NOMO-1 treated with DMSO at 0.1 percent for 48 hours (cell line): ENCODE measurements around the gene MPO.
A peak's percentile ranks its signal among the peaks of the same experiment; 100 is the strongest.

Experiments used
- DNase-seq: peaks from one replicate; lab custom pipeline; 2025; ENCODE audit not compliant: unreplicated experiment; lab: John Stamatoyannopoulos, UW

The MPO gene

DNA sequence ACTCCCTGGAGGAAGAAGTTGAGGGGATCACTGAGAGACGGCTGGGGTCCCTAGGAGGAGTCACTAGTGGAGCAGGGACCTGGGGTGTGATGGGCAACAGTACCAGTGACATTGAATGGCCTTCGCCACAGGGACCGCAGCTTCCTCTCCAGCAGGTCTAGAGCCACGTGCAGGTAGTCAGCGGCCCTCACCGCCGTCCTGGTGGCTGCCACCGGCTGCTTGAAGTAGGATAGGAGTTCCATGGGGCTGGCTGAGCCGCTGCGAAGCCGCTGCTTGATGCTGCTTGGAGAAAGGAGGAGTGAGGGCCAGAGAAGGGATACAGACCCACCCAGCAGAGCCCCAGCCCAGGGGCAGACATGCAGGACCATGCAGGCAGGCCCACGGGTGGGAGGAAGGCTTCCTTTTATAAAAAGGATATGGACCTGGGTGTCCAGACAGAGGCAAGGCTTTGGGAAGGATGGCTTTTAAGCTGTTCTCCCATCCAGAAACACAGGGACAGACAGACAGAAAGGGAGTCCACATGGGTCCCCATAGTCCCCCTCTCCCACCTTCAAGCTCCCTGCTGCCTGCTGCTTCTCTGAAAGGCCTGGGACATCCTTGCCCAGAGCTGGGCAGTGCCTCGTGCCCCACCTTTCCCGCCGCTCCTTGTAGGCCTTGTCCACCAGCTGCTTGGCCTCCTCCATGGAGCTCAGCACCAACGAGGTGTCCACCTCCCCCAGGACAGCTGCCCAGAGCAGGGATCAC lies 827 bp downstream of the MPO start:
- DNase-seq, result no peak

DNA sequence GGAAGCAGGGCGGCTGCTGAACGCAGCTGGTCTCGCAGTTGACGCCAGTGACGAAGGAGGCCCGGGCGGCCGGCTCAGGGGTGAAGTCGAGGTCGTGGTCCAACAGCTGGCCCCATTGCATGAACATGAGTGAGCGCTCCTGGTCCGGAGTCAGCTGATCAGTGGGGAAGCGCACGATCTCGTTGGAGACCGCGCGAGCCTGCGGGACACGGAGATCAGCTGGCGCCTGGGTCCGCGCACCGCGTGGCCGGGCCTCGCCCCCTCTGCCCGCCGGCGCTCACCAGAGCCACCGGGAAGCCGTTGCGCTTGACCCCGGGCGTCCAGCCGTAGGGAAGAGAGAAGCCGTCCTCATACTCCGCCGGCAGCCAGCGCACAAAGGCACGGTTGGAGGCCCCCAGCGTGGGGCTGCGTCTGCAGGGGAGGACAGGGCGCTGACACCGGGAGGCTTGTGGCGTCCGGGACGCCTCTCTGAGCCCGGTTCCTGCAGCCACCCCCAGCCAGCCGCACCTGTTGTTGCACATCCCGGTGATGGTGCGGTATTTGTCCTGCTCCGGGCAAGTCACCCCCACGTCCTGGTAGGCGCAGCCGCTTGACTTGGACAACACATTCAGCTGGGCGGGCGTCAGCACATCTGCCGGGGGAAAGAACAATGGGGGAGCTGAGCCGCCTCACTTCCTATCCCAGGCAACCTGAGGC lies 1.6 kb downstream of the MPO start:
- DNase-seq, result peak; percentile 47

DNA sequence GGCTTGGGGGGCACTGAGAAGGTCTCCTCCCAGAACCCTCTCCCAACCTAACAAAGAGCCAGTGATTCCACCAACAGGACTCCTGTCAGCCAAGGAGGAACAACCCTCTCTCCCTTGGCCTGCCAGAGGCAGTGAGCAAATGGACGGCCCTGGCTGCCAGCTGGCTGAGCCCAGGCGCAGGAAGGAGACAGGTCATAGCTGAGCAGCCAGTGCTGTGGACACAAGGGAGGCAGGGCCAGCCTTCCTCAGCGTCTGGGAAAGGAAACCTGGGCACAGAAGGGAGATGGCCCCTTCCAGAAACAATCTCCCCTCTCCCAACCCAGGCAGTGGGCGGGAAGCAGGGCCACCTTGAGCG lies 2.1 kb downstream of the MPO start:
- DNase-seq, result no peak

DNA sequence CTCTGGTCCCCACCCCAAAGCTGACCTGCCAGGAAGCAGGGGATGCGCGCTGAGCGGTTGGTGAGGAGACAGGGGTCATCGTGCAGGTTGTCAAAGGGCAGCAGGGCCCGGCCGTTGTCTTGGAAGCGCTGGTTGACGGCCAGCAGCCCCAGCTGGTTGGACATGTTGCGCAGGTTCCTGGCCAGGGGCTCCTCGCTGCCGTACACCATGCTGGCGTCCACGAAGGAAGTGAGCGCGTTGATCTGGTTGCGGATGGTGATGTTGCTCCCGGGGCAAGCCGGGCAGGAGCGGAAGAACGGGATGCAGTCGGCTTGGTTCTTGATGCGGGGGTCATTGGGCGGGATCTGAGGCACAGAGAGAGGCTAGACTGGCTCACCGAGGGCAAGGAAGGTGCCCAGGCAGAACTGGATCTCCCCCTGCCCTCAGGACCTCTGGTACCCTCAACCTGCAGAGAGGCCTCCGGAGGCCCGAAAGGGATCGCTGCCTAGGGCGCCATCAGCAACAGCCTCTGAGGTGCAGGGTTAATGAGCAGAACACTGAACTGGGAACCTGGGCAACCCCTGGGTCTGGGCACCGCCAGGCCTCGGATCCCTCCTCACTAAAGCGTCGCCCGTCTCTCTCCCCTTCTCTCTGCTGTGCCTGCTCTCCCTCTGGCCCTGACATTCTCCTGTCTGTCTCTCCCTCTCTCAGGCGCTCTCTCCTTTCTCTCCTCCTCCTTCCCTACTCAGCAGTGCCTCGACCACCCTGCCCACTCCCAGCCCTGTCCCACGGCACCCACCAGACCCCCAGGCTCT lies 2.7 kb downstream of the MPO start:
- DNase-seq, result no peak

DNA sequence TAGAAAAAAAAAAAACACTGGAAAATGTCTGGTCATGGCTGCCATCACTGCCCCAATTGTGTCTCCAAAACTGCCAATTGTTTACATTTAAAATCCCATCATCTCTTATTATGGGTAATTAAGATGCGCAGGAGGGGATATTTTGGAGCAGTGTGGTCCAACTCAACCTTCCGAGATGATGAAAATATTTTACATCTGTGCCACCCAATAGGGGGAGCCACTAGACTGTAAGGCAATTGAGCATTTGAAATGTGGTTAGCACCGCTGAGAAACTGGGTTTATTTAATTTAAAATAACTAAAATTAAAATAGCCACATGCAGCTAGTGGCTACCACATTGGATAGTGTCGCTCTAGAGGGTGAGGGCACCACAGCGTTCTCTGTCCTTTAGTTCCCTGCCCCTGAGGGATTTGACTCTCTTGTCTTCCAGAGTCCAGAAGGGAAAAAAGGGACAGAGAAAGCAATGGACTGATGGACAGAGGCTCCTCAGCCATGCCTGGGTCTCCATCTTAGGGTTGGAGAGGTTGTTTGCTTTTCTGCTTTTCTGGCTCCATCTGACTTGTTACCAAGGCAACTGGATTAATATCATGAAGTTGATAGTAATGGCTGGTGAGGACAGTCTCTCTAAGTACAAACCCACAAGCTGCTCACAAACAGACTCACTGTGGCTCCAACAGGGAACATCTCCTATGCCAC lies 3.5 kb downstream of the MPO start:
- peak; percentile 70 for DNase-seq

DNA sequence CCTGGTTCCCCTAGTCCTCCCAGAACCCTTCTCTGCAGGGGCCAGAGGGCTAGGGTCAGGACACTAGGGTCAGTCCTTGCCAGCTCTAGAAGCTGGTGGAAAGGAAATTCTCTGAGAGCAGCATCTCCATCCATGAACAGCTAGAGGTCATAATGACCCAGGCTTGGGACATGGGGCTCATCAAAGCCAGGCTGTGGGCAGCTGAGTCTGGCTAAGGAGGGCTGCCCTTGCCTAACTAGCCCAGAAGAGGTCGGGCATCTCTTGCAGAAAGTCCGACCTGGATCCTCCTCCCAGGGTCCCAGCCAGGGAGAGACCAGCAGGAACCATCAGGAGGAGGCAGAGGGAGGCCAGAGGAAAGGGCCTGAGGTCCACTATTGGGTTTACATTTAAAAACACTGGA lies 4.3 kb downstream of the MPO start:
- no peak for DNase-seq

DNA sequence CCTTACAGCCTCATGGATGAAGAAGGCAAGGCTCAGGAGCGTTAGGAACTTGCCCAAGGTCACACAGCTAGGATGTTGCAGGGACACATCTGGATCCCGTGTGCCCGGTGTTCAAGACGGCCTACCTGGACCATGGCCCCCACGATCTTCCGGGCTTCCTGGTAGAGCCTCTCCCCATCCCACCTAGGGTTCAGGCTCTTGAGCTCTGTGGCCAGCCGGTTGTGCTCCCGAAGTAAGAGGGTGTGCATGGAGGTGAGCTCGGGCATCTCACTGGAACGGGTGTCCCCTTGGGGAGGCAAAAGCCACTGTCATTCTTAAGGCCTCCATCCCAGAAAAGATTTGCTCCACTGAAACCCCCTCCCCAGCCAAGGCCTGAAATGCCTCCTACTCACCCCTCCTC lies 5.3 kb downstream of the MPO start:
- DNase-seq, result no peak

DNA sequence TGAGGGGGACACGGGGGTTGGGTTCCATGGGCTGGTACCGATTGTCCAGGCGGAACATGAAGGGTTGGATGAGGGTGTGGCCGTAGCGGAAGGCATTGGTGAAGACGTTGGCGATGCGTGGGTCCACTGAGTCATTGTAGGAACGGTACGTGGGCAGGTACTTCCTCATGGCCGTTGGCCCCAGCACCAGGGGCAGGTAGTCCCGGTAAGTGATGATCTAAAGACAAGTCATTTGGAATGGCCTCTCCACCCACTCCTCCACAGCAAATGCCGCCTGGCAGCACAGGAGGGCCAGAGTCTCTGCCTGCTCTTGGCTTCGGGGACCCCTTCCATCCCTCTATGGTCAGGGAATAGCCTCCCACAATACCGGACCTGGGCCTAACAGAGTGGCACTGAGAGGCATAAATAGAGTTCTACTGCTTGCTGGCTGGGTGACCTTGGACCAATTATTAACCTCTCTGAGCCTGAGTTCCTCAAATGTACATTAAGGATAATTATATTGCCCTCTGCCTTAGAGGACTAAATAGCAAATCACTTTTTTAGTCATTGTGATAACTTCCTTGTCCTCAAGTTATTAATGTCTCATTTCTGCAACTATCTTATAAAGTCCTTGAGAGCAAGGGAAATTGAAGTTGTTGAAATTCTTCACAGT lies 7.2 kb downstream of the MPO start:
- no peak for DNase-seq

DNA sequence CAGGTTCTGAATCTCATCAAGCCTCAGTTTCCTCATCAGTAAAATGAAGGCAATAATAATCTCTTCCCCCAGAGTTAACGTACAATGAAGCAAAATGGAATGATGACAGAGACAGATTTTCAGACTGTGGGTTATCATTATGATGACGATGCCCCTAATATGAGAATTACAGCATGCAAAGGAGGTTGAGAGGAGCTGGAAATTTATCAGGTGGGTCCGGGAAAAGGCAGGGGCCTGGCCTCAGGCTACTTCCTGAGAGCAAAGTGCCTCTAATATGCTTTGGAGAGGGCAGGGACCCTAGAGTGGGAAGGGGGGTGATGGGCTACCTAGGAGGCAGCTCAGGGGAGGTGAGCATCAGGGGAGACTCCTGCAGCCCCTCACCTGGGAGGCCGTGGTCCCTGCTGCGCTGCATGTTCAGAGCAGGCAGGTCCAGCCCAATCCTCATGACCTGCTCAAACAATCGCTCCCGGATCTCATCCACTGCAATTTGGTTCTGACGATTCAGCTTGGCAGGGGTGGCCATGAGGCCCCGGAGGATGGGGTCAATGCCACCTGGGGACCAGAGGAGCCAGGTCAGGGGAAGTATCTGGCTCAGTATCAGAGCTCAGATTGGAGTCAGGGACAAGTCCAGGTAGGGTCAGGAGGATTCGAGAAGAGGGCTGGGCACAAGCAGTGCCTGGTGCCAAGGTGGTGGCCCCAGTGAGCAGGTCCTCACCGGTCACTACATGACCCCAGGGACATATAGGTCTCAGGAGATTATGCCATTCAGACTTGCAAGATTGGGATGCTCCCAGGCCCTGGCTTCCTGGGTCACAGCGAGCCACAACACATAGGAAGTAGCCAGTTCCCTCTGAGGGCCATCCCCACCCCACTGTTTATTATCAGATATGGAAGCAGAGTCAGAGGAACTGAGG lies 8.1 kb downstream of the MPO start:
- DNase-seq, result no peak

DNA sequence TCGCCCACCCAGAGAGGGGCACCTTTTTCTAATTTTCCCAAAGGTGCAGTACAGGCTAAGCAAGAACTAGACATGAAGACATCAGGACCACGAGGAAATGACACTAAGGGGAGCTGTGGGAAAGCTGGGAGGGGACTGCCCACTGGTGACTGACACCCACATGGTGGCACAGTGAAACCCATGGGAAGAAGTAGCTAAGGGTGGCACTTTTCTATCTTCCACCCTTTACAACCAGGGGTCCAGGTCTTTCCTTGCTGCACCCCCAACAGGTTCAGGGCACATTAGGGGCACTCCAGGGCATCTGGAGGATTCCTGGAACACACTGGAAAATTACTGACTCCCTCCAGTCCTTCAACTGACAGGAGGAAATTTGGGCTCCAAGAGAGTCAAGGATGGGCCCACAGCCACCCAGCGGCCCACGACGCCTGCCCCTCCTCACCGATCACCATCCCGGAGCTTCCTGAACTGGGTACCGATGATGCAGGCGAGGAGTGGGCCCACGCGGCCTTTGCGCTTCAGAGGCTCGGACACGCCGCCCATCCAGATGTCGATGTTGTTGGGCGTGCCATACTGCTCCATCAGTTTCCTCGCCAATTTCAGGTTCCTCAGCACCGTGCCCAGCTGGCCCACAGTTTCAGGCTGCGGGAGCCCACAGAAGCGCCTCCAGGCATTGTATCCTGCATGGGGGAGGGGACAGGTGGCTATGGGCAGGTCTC lies 9.4 kb downstream of the MPO start:
- no peak for DNase-seq

DNA sequence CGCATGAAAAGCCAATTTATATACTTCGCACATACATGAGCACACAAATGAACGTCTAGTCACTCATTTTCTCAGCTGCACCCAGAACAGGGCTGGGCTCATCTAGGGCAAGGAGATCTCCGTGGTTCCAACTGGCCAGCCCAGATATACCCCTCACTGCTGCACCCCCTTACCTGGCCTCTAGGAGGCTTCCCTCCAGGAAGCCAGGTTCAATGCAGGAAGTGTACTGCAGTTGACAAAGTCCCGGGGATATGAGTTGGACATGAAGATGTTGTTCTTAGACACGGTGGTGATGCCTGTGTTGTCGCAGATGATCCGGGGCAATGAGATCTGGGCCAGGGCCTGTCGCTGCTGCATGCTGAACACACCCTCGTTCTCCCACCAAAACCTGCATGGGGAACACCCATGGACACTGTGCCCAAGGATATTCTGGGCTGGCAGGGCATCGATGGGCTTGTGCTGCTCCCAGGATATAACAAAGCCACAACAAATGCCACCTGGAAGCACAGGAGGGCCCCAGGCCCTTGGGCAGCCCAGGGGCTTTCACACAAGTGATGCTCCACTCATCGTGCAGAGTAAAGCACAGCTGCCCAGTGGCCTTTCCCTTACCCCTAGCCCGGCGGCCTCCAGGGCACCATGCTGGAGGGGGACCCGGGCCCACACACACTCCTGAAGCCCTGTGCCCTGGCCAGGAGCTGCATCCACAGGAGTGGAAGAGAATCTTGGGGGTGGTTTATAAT lies 10.1 kb downstream of the MPO start:
- no peak for DNase-seq

DNA sequence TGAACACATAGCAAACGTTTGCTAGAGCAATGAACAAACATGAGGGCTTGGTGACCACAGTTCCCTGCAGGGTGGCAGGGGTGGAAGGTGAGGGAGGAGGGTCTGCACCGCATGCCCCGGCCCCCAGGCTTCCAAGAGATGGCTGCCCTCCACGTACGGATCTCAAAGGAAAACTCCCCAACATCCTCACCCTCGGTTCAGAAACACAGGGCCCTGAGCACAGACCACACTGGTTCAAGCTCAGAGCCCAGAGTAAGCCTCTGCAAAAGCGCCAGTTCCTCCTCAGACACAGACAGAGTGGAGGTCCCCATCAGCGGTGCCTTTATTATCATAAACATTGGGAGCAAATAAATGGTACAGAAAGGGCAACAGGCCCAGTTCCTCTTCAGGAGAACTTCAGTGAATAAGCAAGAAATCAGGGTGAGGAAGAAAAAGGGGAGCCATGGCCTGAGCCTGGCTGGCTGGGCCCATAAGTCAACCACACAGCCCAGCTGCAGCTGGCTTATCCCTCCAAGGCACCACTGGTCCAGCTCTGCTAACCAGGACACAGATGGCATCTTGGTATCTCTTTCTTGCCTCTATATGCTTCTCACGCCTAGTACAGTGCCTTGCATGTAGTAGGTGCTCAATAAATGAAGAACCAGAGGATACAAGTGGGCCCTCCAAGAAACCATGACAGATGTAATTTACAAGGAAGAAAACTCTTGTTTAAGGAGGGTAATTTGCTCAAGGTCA lies 11.0 kb downstream of the MPO start:
- no peak for DNase-seq

DNA sequence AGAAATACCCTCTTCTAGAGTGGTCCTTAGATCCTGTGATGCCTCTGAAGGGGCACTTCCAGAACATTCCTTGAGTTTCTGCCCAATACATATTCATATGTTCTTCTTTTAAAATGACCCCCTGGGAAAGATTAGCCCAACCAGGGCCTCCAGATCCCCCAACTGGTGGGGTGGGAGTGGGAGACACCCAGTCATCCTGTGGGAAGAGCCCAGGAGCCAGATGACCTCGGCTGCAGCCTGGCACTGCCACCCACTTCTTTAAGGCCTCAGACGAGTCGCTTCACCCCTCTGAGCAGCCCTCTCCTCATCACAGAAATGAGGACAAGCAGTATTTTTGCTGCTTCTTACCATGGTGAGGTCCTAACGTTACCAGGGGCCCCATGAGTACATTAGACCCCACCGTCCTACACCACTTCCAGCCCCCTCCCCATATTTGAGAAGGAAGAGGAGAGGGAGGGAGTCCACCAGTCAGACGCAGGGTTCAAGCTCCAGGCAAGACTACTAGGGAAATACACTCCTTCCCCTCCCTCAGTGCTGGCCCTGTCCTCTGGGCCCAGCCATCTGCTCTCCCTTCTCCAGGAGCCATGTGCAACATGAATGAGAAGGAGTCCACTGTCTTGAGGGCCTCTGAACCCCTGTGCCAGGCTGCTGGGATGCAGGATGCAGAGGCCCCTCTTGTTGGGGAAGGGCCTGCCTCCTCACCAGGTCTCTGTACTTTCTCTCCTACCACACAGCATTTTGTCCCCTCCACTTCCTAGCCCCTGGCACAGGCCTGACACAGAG lies 11.8 kb downstream of the MPO start:
- DNase-seq, result no peak

DNA sequence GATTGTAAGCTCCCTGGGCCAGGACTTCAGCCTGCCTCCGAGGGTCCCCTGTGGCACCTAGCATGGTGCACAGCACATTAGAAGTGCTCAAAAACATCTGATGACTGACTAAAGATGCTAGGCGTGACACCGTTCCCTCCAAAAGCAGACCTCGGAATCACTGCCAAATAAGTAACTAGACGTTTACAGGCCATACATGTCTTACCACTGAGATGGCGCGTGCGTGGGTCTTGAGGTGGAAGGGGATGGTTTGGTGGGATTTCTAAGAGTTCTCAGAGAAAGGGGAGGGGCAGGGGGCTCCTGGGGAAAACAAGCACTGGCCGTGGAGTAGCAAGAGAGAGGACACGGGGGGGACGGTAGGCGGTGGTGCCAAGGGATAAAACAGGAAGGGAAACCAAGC lies 12.4 kb downstream of the MPO start:
- DNase-seq, result no peak

DNA sequence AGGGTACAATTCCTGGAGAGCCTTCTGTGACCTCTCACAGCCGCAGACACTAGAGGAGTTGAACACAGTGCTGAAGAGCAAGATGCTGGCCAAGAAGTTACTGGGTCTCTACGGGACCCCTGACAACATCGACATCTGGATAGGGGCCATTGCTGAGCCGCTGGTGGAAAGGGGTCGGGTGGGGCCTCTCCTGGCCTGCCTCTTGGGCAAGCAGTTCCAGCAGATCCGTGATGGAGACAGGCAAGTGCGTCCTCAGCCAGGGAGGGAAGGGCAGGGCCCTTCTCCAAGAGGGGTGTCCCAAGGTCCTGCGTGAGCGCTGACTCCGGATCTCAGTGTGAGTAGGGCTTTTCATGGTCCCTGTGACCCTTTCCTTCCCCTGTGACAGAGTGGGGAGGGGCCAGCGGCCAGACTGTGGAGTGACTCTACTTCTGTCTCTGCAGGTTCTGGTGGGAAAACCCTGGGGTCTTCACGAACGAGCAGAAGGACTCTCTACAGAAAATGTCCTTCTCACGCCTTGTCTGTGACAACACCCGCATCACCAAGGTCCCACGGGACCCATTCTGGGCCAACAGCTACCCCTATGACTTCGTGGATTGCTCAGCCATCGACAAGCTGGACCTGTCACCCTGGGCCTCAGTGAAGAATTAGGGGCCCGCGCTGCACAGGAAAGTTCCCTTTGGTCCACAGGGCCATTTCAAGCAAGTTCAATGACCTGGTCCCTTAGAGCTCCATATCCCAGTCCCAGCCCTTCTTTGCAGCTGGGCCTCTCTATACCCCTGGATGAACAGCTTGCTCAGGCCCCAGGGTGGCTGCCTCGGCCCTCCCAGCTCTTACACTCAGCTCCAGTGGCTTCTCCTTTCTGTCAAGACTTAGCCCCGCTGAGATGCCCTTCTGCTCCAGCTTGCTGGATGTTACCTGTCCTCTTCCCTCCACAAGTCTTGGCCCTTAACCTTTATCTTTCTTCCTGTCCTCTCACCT lies 13.1 kb downstream of the MPO start:
- no peak for DNase-seq
